Measurements from ENCODE around the gene ADCY2.

ADCY2 gene

DNA sequence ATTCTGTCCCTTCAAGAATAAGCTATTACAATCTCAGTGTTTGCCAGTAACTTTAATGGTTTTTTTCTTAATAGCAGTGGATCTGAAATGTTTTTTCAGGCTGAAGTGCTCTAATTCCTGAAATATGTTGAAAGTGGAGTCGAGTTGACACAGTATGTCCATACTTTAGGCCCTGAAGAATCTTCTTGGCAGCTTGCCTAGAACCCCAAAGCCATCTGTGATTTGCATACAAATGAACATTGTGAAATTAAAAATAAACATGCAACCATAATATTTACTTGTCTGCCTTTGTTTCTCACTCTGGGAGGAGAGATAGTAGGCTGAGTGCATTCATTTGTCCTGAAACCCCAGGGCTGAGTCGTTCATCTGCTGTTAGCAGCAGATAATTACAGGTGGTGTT is 152.7 kb downstream of the ADCY2 start:
- DNase-seq (ENCODE audit: extremely low read depth, insufficient read length) = no peak
- H3K36me3 ChIP-seq (ENCODE audit: control insufficient read depth, insufficient read depth, low read length) = no peaks in the 10 kb centered on the region
- H3K27me3 ChIP-seq (replicated peaks; ENCODE audit: control insufficient read depth, insufficient read depth, low read length) = no peaks in the 10 kb centered on the region
- H3K4me3 ChIP-seq (replicated peaks; ENCODE audit: low read depth, low read length) = no peak overlapping the region
- no peak for TF ChIP-seq CTCF (IDR thresholded peaks at IDR 0.05; ENCODE audit: insufficient read depth, low read length, poor library complexity, severe bottlenecking)

DNA sequence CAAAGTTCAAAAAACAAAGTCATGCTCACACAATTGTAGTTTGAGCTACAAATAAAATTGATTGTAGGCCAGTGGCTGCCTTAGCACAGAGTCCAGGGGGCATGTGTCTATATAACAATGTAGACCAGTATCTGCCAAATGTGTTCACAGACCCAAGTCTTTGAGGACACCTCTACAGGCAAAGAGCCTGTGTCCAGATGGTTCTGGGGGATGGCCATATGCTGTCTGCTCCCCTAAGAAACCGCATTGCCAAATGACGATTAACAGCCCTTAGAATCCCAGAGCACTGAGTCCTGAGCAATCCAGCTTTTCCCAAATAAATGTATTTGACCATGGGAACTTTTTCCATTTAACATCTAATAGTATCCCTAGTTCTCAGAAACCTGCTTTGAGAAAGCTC is 169.6 kb downstream of the ADCY2 start:
- Histone ChIP-seq H3K36me3 (ENCODE audit: control insufficient read depth, insufficient read depth, low read length) (no peaks in the 10 kb centered on the region), H3K27me3 (replicated peaks; ENCODE audit: control insufficient read depth, insufficient read depth, low read length) (no peaks in the 10 kb centered on the region), H3K4me3 (replicated peaks; ENCODE audit: low read depth, low read length) (no peak overlapping the region)
- DNase-seq (ENCODE audit: extremely low read depth, insufficient read length) = no peak
- no peak for TF ChIP-seq CTCF (IDR thresholded peaks at IDR 0.05; ENCODE audit: insufficient read depth, low read length, poor library complexity, severe bottlenecking)

DNA sequence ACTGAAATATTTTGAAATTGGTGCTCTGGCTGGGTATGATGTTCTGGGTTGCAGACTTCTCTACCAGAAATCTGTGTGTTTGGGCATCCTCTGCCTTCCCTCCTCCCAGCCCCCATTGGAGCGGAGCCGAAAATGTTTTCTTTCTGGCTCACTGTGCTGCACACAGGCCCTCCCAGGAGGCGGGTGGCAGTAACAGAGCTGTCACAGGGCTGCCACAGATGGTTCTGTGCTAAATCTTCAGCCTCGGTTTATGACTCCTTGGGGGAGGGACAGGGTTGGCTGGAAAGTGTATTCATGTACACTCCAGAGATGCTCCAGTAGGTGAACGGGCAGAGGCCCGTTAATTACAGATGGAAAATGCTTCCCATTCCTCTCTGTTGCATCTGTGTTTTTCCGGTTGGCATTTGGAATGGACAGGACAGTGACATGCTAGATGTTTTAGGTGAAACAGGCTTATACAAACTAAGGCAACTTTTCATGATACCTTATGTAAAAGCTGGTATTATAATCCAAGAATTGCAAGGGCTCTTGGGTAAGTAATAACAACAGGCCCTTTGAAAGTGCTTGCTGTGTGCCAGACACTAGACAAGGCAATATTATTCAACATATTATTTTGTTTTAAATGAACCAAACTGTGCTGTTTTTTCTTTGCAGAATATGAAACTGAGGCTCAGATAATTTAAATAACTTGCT is 180.2 kb downstream of the ADCY2 start:
- no peak for DNase-seq (ENCODE audit: extremely low read depth, insufficient read length)
- H3K27me3 ChIP-seq (replicated peaks; ENCODE audit: control insufficient read depth, insufficient read depth, low read length) = no peaks in the 10 kb centered on the region
- H3K4me3 ChIP-seq (replicated peaks; ENCODE audit: low read depth, low read length) = no peak overlapping the region
- H3K36me3 ChIP-seq (ENCODE audit: control insufficient read depth, insufficient read depth, low read length) = no peaks in the 10 kb centered on the region
- TF ChIP-seq CTCF (IDR thresholded peaks at IDR 0.05; ENCODE audit: insufficient read depth, low read length, poor library complexity, severe bottlenecking) = no peak

- no peaks in the 10 kb centered on the region for H3K27me3 ChIP-seq (replicated peaks; ENCODE audit: control insufficient read depth, insufficient read depth, low read length)
- no peak overlapping the region for H3K4me3 ChIP-seq (replicated peaks; ENCODE audit: low read depth, low read length)
- TF ChIP-seq CTCF (IDR thresholded peaks at IDR 0.05; ENCODE audit: insufficient read depth, low read length, poor library complexity, severe bottlenecking) = no peak
- DNase-seq (ENCODE audit: extremely low read depth, insufficient read length) = no peak
- no peaks in the 10 kb centered on the region for H3K36me3 ChIP-seq (ENCODE audit: control insufficient read depth, insufficient read depth, low read length)
These were observed 181.4 kb downstream of the ADCY2 start for GRCh38 chr5:7577381-7577780.

DNA sequence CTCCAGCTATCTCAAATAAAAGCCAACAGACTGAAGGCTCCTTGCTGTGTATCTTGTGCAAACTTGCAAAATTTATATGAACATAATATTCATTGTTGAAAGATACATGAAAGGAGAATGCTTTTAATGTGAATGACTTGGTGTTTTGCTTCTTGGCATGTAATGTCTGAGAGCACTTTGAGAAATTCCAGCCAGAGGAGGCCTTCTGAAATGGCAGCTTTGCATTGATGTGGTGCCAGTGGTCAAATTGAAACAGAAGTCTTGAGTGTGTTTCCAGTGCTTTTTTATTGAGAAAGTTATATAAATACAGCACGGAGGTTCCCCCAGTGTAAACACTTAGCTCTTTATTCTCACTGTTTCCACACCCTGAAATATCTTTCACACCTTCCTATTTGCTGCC is 182.1 kb downstream of the ADCY2 start:
- no peak overlapping the region for H3K4me3 ChIP-seq (replicated peaks; ENCODE audit: low read depth, low read length)
- H3K27me3 ChIP-seq (replicated peaks; ENCODE audit: control insufficient read depth, insufficient read depth, low read length) = no peaks in the 10 kb centered on the region
- no peak for TF ChIP-seq CTCF (IDR thresholded peaks at IDR 0.05; ENCODE audit: insufficient read depth, low read length, poor library complexity, severe bottlenecking)
- no peaks in the 10 kb centered on the region for H3K36me3 ChIP-seq (ENCODE audit: control insufficient read depth, insufficient read depth, low read length)
- no peak for DNase-seq (ENCODE audit: extremely low read depth, insufficient read length)

GRCh38 chr5:7584749-7585148 is 188.8 kb downstream of the ADCY2 start:
- no peak for TF ChIP-seq CTCF (IDR thresholded peaks at IDR 0.05; ENCODE audit: insufficient read depth, low read length, poor library complexity, severe bottlenecking)
- Histone ChIP-seq H3K36me3 (ENCODE audit: control insufficient read depth, insufficient read depth, low read length) (no peaks in the 10 kb centered on the region), H3K27me3 (replicated peaks; ENCODE audit: control insufficient read depth, insufficient read depth, low read length) (no peaks in the 10 kb centered on the region), H3K4me3 (replicated peaks; ENCODE audit: low read depth, low read length) (no peak overlapping the region)
- DNase-seq (ENCODE audit: extremely low read depth, insufficient read length) = no peak

All from GM06990 (cell line).